Activated T-helper 17 cell treated with anti-CD3 and anti-CD28 coated beads, Interleukin-2, amount 50 U/mL, for 72 hours (primary cell): ENCODE results near the gene MLNR. TPM values are rescaled to one million over a fixed set of nuclear protein-coding genes. Genes with fewer than 3 reads are reported as not detected.

Experiments used
- ATAC-seq: fragments of 150-1000 bp; cut with Tn5 transposase; replicated peaks from 2 replicates; pipeline ENCODE4 v1.10.0; 2021; ENCODE audit warnings: mild to moderate bottlenecking, moderate library complexity
- H3K27ac Mint-ChIP-seq: one replicate; pipeline ENCODE4 v1.8.0; 2022; ENCODE audit warnings: mixed read lengths
- H3K27me3 Mint-ChIP-seq: one replicate; pipeline ENCODE4 v1.8.0; 2022; ENCODE audit warnings: mixed read lengths
- H3K36me3 Mint-ChIP-seq: one replicate; pipeline ENCODE4 v1.8.0; 2022; ENCODE audit warnings: low read depth, mild to moderate bottlenecking, mixed read lengths
- H3K4me1 Mint-ChIP-seq: one replicate; pipeline ENCODE4 v1.8.0; 2022; ENCODE audit warnings: mixed read lengths
- H3K4me3 Mint-ChIP-seq: one replicate; pipeline ENCODE4 v1.8.0; 2022; ENCODE audit warnings: mild to moderate bottlenecking, mixed read lengths
- H3K9me3 Mint-ChIP-seq: one replicate; pipeline ENCODE4 v1.8.0; 2022; ENCODE audit warnings: mixed read lengths
- total RNA-seq, 2 donors: library from RNA; stranded (reverse); gene quantifications; one replicate each; pipeline ENCODE4 v1.2.3, GENCODE V29; 2022

The MLNR gene
- total RNA-seq, 2 donors from 2014 or later: not detected

GRCh38 chr13:49217962-49218492, 2.1 kb upstream of the MLNR start:
- Mint-ChIP-seq H3K4me3 (no peak overlapping the region), H3K27me3 (peaks cover 50% of the 10 kb centered on the region), H3K27ac (no peak overlapping the region), H3K9me3 (no peaks in the 10 kb centered on the region), H3K36me3 (peaks cover 14% of the 10 kb centered on the region), H3K4me1 (peaks cover 9% of the 10 kb centered on the region)
- ATAC-seq: no peak

GRCh38 chr13:49218493-49219051, 1.6 kb upstream of the MLNR start:
- Mint-ChIP-seq H3K9me3 (no peaks in the 10 kb centered on the region), H3K27ac (no peak overlapping the region), H3K4me3 (no peak overlapping the region), H3K27me3 (peaks cover 50% of the 10 kb centered on the region), H3K4me1 (peaks cover 9% of the 10 kb centered on the region), H3K36me3 (peaks cover 14% of the 10 kb centered on the region)
- no peak for ATAC-seq

GRCh38 chr13:49219647-49220035, 497 bp upstream of the MLNR start:
- H3K4me1 Mint-ChIP-seq: peaks cover 9% of the 10 kb centered on the region
- no peak overlapping the region for H3K27ac Mint-ChIP-seq
- H3K27me3 Mint-ChIP-seq: peaks cover 50% of the 10 kb centered on the region
- ATAC-seq: no peak
- H3K36me3 Mint-ChIP-seq: peaks cover 14% of the 10 kb centered on the region
- no peaks in the 10 kb centered on the region for H3K9me3 Mint-ChIP-seq
- H3K4me3 Mint-ChIP-seq: peak overlapping the region; percentile 57

- Mint-ChIP-seq H3K36me3 (peaks cover 14% of the 10 kb centered on the region), H3K9me3 (no peaks in the 10 kb centered on the region), H3K27me3 (peaks cover 53% of the 10 kb centered on the region), H3K4me1 (peaks cover 9% of the 10 kb centered on the region), H3K27ac (no peak overlapping the region), H3K4me3 (peak overlapping the region; percentile 72)
- ATAC-seq: peak; percentile 75
These were observed 885 bp downstream of the MLNR start for GRCh38 chr13:49220856-49221589.

GRCh38 chr13:49221590-49221965, 1.4 kb downstream of the MLNR start:
- peak overlapping the region; percentile 72 for H3K4me3 Mint-ChIP-seq
- no peaks in the 10 kb centered on the region for H3K9me3 Mint-ChIP-seq
- peaks cover 50% of the 10 kb centered on the region for H3K27me3 Mint-ChIP-seq
- H3K27ac Mint-ChIP-seq: no peak overlapping the region
- H3K4me1 Mint-ChIP-seq: peaks cover 9% of the 10 kb centered on the region
- H3K36me3 Mint-ChIP-seq: peaks cover 14% of the 10 kb centered on the region
- ATAC-seq: no peak

GRCh38 chr13:49225223-49226042, 5.3 kb downstream of the MLNR start:
- no peak for ATAC-seq
- Mint-ChIP-seq H3K27me3 (peaks cover 20% of the 10 kb centered on the region), H3K36me3 (peaks cover 8% of the 10 kb centered on the region), H3K27ac (no peak overlapping the region), H3K4me1 (no peaks in the 10 kb centered on the region), H3K4me3 (no peak overlapping the region), H3K9me3 (no peaks in the 10 kb centered on the region)

GRCh38 chr13:49226613-49227012, 6.5 kb downstream of the MLNR start:
- H3K4me3 Mint-ChIP-seq: no peak overlapping the region
- no peak overlapping the region for H3K27ac Mint-ChIP-seq
- H3K27me3 Mint-ChIP-seq: peaks cover 15% of the 10 kb centered on the region
- no peaks in the 10 kb centered on the region for H3K9me3 Mint-ChIP-seq
- no peak for ATAC-seq
- peaks cover 2% of the 10 kb centered on the region for H3K36me3 Mint-ChIP-seq
- H3K4me1 Mint-ChIP-seq: no peaks in the 10 kb centered on the region

GRCh38 chr13:49234741-49235140, 14.6 kb downstream of the MLNR start:
- H3K36me3 Mint-ChIP-seq: no peaks in the 10 kb centered on the region

GRCh38 chr13:49235856-49236431, 15.8 kb downstream of the MLNR start:
- no peak for ATAC-seq
- Mint-ChIP-seq H3K36me3 (no peaks in the 10 kb centered on the region), H3K4me3 (no peak overlapping the region), H3K4me1 (no peaks in the 10 kb centered on the region), H3K27ac (no peak overlapping the region), H3K9me3 (no peaks in the 10 kb centered on the region), H3K27me3 (no peaks in the 10 kb centered on the region)

More at GRCh38 chr13:49234741-49235140, 14.6 kb downstream of the MLNR start:
- ATAC-seq: no peak
- Mint-ChIP-seq H3K27me3 (no peaks in the 10 kb centered on the region), H3K27ac (no peak overlapping the region), H3K4me3 (no peak overlapping the region), H3K9me3 (no peaks in the 10 kb centered on the region), H3K4me1 (no peaks in the 10 kb centered on the region)

GRCh38 chr13:49238621-49239020, 18.5 kb downstream of the MLNR start:
- no peak overlapping the region for H3K27ac Mint-ChIP-seq
- no peaks in the 10 kb centered on the region for H3K36me3 Mint-ChIP-seq
- H3K4me3 Mint-ChIP-seq: no peak overlapping the region
- no peaks in the 10 kb centered on the region for H3K4me1 Mint-ChIP-seq
- no peaks in the 10 kb centered on the region for H3K27me3 Mint-ChIP-seq
- H3K9me3 Mint-ChIP-seq: no peaks in the 10 kb centered on the region
- ATAC-seq: no peak

- peak; percentile 74 for ATAC-seq
- no peaks in the 10 kb centered on the region for H3K4me1 Mint-ChIP-seq
- no peak overlapping the region for H3K4me3 Mint-ChIP-seq
- no peaks in the 10 kb centered on the region for H3K9me3 Mint-ChIP-seq
- no peak overlapping the region for H3K27ac Mint-ChIP-seq
- no peaks in the 10 kb centered on the region for H3K36me3 Mint-ChIP-seq
- H3K27me3 Mint-ChIP-seq: no peaks in the 10 kb centered on the region
These were observed 19.9 kb downstream of the MLNR start for GRCh38 chr13:49240017-49240416.

- Mint-ChIP-seq H3K4me1 (no peaks in the 10 kb centered on the region), H3K4me3 (no peak overlapping the region), H3K36me3 (no peaks in the 10 kb centered on the region), H3K27ac (no peak overlapping the region), H3K9me3 (no peaks in the 10 kb centered on the region), H3K27me3 (no peaks in the 10 kb centered on the region)
- ATAC-seq: no peak
These were observed 21.2 kb downstream of the MLNR start for GRCh38 chr13:49241296-49241695.

GRCh38 chr13:49245101-49245500, 25.0 kb downstream of the MLNR start:
- Mint-ChIP-seq H3K27me3 (no peaks in the 10 kb centered on the region), H3K36me3 (peaks cover 13% of the 10 kb centered on the region), H3K9me3 (no peaks in the 10 kb centered on the region), H3K4me1 (peaks cover 7% of the 10 kb centered on the region), H3K4me3 (no peak overlapping the region), H3K27ac (no peak overlapping the region)
- no peak for ATAC-seq

GRCh38 chr13:49246850-49247642, 26.9 kb downstream of the MLNR start:
- Mint-ChIP-seq H3K36me3 (peaks cover 22% of the 10 kb centered on the region), H3K27me3 (no peaks in the 10 kb centered on the region), H3K27ac (peak overlapping the region; percentile 96), H3K4me3 (peak overlapping the region; percentile 96), H3K4me1 (peaks cover 11% of the 10 kb centered on the region), H3K9me3 (no peaks in the 10 kb centered on the region)
- peak; percentile 56 for ATAC-seq
